H1 (cell line): Measurements from ENCODE around the gene SSR1. TPM values are rescaled to one million over a fixed set of nuclear protein-coding genes. Genes with fewer than 3 reads are reported as not detected.

Experiments
- CTCF ChIA-PET: fragments of 300-600 bp; sonication (Branson Sonifier 250); formaldehyde crosslinking; loops from one replicate; lab custom pipeline; 2021; ENCODE audit not compliant: partially characterized antibody; lab: Charles Lee
- POLR2A ChIA-PET: fragments of 300-600 bp; sonication (Branson Sonifier 250); formaldehyde crosslinking; loops from one replicate; lab custom pipeline; 2021; ENCODE audit warnings: inconsistent platforms; ENCODE audit not compliant: partially characterized antibody; lab: Charles Lee
- DNase-seq, 2 experiments: peaks; one replicate each; pipeline versions ENCODE4 v3.0.0 to v3.0.0-alpha.2; 2010 to 2022; ENCODE audit warnings: low spot score in 2 of 2, low read depth in 1 of 2, mixed read lengths in 1 of 2
- FAIRE-seq: peaks from 2 replicates; lab custom pipeline; 2011; peaks lifted over from hg19 to GRCh38; lab: Jason Lieb, UNC
- H2AFZ ChIP-seq: 2 replicates; pipeline ENCODE4 v1.8.1; 2012; ENCODE audit warnings: low read length, inconsistent platforms
- H2AK5ac ChIP-seq: 2 replicates; pipeline ENCODE4 v1.6.1; 2013; ENCODE audit warnings: low read depth, low read length
- H2BK120ac ChIP-seq: replicated peaks from 2 replicates; pipeline ENCODE3; 2013; ENCODE audit warnings: low read depth, low read length, inconsistent platforms
- H2BK12ac ChIP-seq: 2 replicates; pipeline ENCODE4 v1.6.1; 2013; ENCODE audit warnings: low read depth, low read length
- H2BK15ac ChIP-seq: 2 replicates; pipeline ENCODE4 v1.6.1; 2013; ENCODE audit warnings: low read length
- H2BK20ac ChIP-seq: 2 replicates; pipeline ENCODE4 v1.6.1; 2013; ENCODE audit warnings: low read length
- H2BK5ac ChIP-seq: 2 replicates; pipeline ENCODE4 v1.6.1; 2013; ENCODE audit warnings: low read depth, low read length
- H3K14ac ChIP-seq: 2 replicates; pipeline ENCODE4 v1.6.1; 2013; ENCODE audit warnings: inconsistent platforms; ENCODE audit not compliant: insufficient read length
- H3K18ac ChIP-seq: 2 replicates; pipeline ENCODE4 v1.6.1; 2013; ENCODE audit warnings: low read length; ENCODE audit errors: extremely low read depth
- H3K23ac ChIP-seq: 2 replicates; pipeline ENCODE4 v1.6.1; 2013; ENCODE audit warnings: inconsistent platforms; ENCODE audit not compliant: insufficient read length
- H3K23me2 ChIP-seq: 2 replicates; pipeline ENCODE4 v1.6.1; 2013; ENCODE audit warnings: low read depth, low read length
- H3K27ac ChIP-seq: 2 replicates; pipeline ENCODE4 v1.6.1; 2011; ENCODE audit warnings: low read depth, low read length, inconsistent platforms
- H3K27me3 ChIP-seq, 4 experiments: replicated peaks in 1 of 4; 1 replicate in 1 of 4; 2 replicates in 3 of 4; pipeline versions ENCODE4 v1.6.1 to v1.8.1; 2011 to 2013; ENCODE audit warnings: low read length in 3 of 4, mild to moderate bottlenecking in 3 of 4, inconsistent platforms in 2 of 4, mixed read lengths in 2 of 4, moderate library complexity in 1 of 4; ENCODE audit not compliant: control insufficient read depth in 3 of 4, insufficient read depth in 3 of 4; ENCODE audit errors: extremely low read depth in 1 of 4
- H3K36me3 ChIP-seq, 4 experiments: 2 replicates each; pipeline versions ENCODE4 v1.6.1 to v1.8.1; 2011 to 2013; ENCODE audit warnings: mild to moderate bottlenecking in 4 of 4, low read length in 3 of 4, moderate library complexity in 2 of 4, control low read depth in 1 of 4, inconsistent platforms in 1 of 4; ENCODE audit not compliant: insufficient read depth in 4 of 4, control insufficient read depth in 2 of 4
- H3K4ac ChIP-seq: replicated peaks from 2 replicates; pipeline ENCODE3; 2013; ENCODE audit warnings: low read length, low read depth, mixed read lengths, inconsistent platforms; ENCODE audit not compliant: insufficient read length
- H3K4me1 ChIP-seq, 4 experiments: replicated peaks in 1 of 4; 1 replicate in 1 of 4; 2 replicates in 3 of 4; pipeline versions ENCODE4 v1.6.1 to v1.8.1; 2011 to 2013; ENCODE audit warnings: low read length in 3 of 4, inconsistent platforms in 2 of 4, mixed read lengths in 1 of 4; ENCODE audit not compliant: insufficient read depth in 4 of 4, control insufficient read depth in 3 of 4
- H3K4me2 ChIP-seq, 2 experiments: 2 replicates each; pipeline versions ENCODE4 v1.6.1 to v1.8.1; 2011 to 2013; ENCODE audit warnings: low read depth in 2 of 2, low read length in 2 of 2, control low read depth in 1 of 2, inconsistent platforms in 1 of 2, mild to moderate bottlenecking in 1 of 2; ENCODE audit not compliant: insufficient read depth in 1 of 2
- H3K4me3 ChIP-seq, 4 experiments: fragments of 200-600, 300-600 bp in 1 of 4; sonication (generic), shearing (Covaris generic), sonication (Bioruptor Twin) in 1 of 4; 2 replicates each; pipeline versions ENCODE4 v1.5.1 to v1.8.1; 2011 to 2016; ENCODE audit warnings: low read length in 4 of 4, low read depth in 3 of 4, control low read depth in 2 of 4, inconsistent platforms in 2 of 4, mild to moderate bottlenecking in 2 of 4, mixed read lengths in 1 of 4, moderate library complexity in 1 of 4; ENCODE audit not compliant: insufficient read depth in 2 of 4; ENCODE audit errors: extremely low read depth in 1 of 4
- H3K56ac ChIP-seq: replicated peaks from 2 replicates; pipeline ENCODE3; 2013; ENCODE audit warnings: low read depth, mild to moderate bottlenecking, mixed read lengths, low read length, inconsistent platforms; ENCODE audit not compliant: insufficient read length
- H3K79me1 ChIP-seq: 2 replicates; pipeline ENCODE4 v1.6.1; 2013; ENCODE audit warnings: low read depth, low read length, control low read depth
- H3K79me2 ChIP-seq, 2 experiments: 2 replicates each; pipeline versions ENCODE4 v1.6.1 to v1.8.1; 2012 to 2013; ENCODE audit warnings: low read length in 2 of 2, mild to moderate bottlenecking in 2 of 2, inconsistent platforms in 1 of 2; ENCODE audit not compliant: insufficient read depth in 2 of 2, control insufficient read depth in 1 of 2
- H3K9ac ChIP-seq, 4 experiments: replicated peaks in 1 of 4; 1 replicate in 1 of 4; 2 replicates in 3 of 4; pipeline versions ENCODE4 v1.6.1 to v1.8.1; 2011 to 2013; ENCODE audit warnings: low read depth in 3 of 4, low read length in 3 of 4, control low read depth in 2 of 4, mild to moderate bottlenecking in 2 of 4, moderate library complexity in 2 of 4, inconsistent platforms in 1 of 4; ENCODE audit errors: extremely low read depth in 1 of 4
- H3K9me3 ChIP-seq, 2 experiments: 2 replicates each; pipeline versions ENCODE4 v1.6.1 to v1.8.1; 2012 to 2013; ENCODE audit warnings: mild to moderate bottlenecking in 2 of 2, moderate library complexity in 2 of 2, control low read depth in 1 of 2, inconsistent platforms in 1 of 2, low read depth in 1 of 2, low read length in 1 of 2, mixed read lengths in 1 of 2; ENCODE audit not compliant: insufficient read depth in 2 of 2
- H4K20me1 ChIP-seq, 2 experiments: replicated peaks in 1 of 2; 2 replicates each; pipeline versions ENCODE3 to v1.8.1; 2011 to 2013; ENCODE audit warnings: inconsistent platforms in 2 of 2, low read length in 2 of 2, mild to moderate bottlenecking in 1 of 2; ENCODE audit not compliant: insufficient read depth in 2 of 2, control insufficient read depth in 1 of 2
- H4K5ac ChIP-seq: 2 replicates; pipeline ENCODE4 v1.6.1; 2013; ENCODE audit warnings: low read length, low read depth, mixed read lengths, inconsistent platforms; ENCODE audit not compliant: insufficient read length
- H4K8ac ChIP-seq: 2 replicates; pipeline ENCODE4 v1.8.0; 2013; ENCODE audit warnings: mild to moderate bottlenecking, moderate library complexity, low read length, inconsistent platforms; ENCODE audit not compliant: insufficient read depth; ENCODE audit errors: extremely low read depth
- H4K91ac ChIP-seq: replicated peaks from 2 replicates; pipeline ENCODE3; 2013; ENCODE audit warnings: low read length, mixed read lengths, inconsistent platforms; ENCODE audit not compliant: insufficient read length
- CHD1 ChIP-seq: IDR thresholded peaks from 2 replicates; pipeline ENCODE4 v1.6.1; 2012; ENCODE audit warnings: low read depth, low read length, improper control_type of control experiment
- CREB1 ChIP-seq: IDR thresholded peaks from 2 replicates; pipeline ENCODE4 v1.6.1; 2012; ENCODE audit warnings: inconsistent platforms
- JUND ChIP-seq: IDR thresholded peaks from 2 replicates; pipeline ENCODE4 v1.6.1; 2011; ENCODE audit warnings: mild to moderate bottlenecking, improper control_type of control experiment, low read length
- KDM4A ChIP-seq: IDR thresholded peaks from one replicate; pipeline ENCODE4 v1.7.1; 2012; ENCODE audit warnings: low read depth, mild to moderate bottlenecking, moderate library complexity, low read length, inconsistent platforms; ENCODE audit not compliant: severe bottlenecking
- NANOG ChIP-seq: IDR thresholded peaks from 2 replicates; pipeline ENCODE4 v1.6.1; 2011; ENCODE audit warnings: low read length, low read depth, mild to moderate bottlenecking, inconsistent platforms; ENCODE audit not compliant: insufficient read depth, poor library complexity, severe bottlenecking
- POU5F1 ChIP-seq: IDR thresholded peaks from 2 replicates; pipeline ENCODE4 v1.6.1; 2011; ENCODE audit warnings: low read depth, mild to moderate bottlenecking, low read length, moderate library complexity
- WGBS, 2 experiments: shearing (Covaris generic) in 1 of 2; methylation state at CpG; one replicate each; pipeline versions ENCODE4 v1.1.6 to v1.1.7; 2013 to 2015; ENCODE audit warnings: low lambda C conversion rate in 2 of 2, mixed read lengths in 2 of 2, inconsistent platforms in 1 of 2, low coverage in 1 of 2, missing lambda C conversion rate in 1 of 2; ENCODE audit not compliant: insufficient replicate concordance in 2 of 2, insufficient coverage in 1 of 2, insufficient read length in 1 of 2; ENCODE audit errors: extremely low coverage in 1 of 2, missing lambda C conversion rate in 1 of 2; 5-methylcytosine and 5-hydroxymethylcytosine counted together
- polyA plus RNA-seq, 7 experiments: library from polyadenylated mRNA; depleted of rRNA in 3 of 7; stranded (reverse) in 5 of 7; unstranded in 2 of 7; fragments of >200 nt in 5 of 7; fragments of 200-250 nt in 2 of 7; gene quantifications; 1 replicate in 5 of 7; 2 replicates in 1 of 7; 4 replicates in 1 of 7; pipeline versions ENCODE4 v1.2.1 to v1.2.3, GENCODE V29; 2011 to 2013; ENCODE audit warnings: missing spikeins in 2 of 7, mixed read lengths in 2 of 7
- total RNA-seq: library from RNA; stranded (reverse); fragmentation: NEBNext Ultra II Directional; extraction: Animal tissue kit (Norgen Biotek cat#: 25700); gene quantifications from 2 replicates; pipeline ENCODE4 v1.2.1, GENCODE V29; 2021
- TF ChIP-seq, protein P1 (sequence below): IDR thresholded peaks from 2 replicates; pipeline ENCODE4 v1.6.1; 2011; ENCODE audit warnings: low read length, improper control_type of control experiment

The SSR1 gene
- total and polyA plus RNA-seq, 2 of the 8 experiments (the other 6 are each of a cell fraction or from before 2014, with no cell fraction given): 26.6 to 117 TPM

DNA sequence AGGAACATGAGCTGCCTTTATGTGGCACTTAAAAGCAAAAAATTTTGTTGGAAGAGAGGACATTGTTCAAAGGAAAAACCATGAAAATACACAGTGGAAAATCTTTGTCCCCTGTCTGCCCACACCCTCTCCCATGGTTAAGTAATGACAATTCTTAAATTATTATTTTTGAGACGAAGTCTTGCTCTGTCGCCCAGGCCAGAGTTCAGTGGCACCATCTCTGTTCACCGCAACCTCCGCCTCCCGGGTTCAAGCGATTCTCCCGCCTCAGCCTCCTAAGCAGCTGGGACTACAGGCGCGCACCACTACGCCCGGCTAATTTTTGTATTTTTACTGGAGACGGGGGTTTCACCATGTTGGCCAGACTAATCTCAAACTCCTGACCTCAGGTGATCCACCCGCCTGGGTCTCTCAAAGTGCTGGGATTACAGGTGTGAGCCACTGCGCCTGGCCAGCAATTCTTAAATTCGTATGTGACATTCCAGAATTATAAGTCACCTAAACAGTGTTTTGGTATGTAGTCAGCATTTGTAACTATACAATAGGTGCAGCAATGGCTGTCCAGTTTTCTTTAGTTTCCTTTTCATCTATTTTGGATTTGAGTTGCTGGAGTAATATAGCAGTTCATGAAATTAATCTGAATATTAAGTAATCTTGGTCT is 636 bp upstream of the SSR1 start:
- no peak overlapping the region; the same call in 1 of the 2 replicates for H4K8ac ChIP-seq
- no peak overlapping the region for H3K14ac ChIP-seq
- H3K18ac ChIP-seq: no peak overlapping the region
- ChIA-PET POLR2A (interaction anchor here (0.8 to 1.3 kb wide), 2 partner anchors 10 to 22 kb away, joined by 3 read pairs; no protein-coding TSS in a partner anchor), CTCF (interaction anchor here (0.6 to 1.9 kb wide), 5 partner anchors 9 to 256 kb away, joined by 3 to 5 read pairs (median 3); no protein-coding TSS in a partner anchor)
- H3K27ac ChIP-seq: no peak overlapping the region
- H3K9ac ChIP-seq: peak overlapping the region in 3 of 4 experiments; percentile 27 to 77 (median 61); a peak in 4 of 7 replicates
- H4K91ac ChIP-seq: no peak overlapping the region
- DNase-seq (no peak), FAIRE-seq (no peak)
- H3K4me3 ChIP-seq: peak overlapping the region; percentile 2 to 84 (median 49); a peak in 6 of 8 replicates
- peaks cover 4 to 14% (median 10%) of the 10 kb centered on the region in 4 experiments for H3K36me3 ChIP-seq
- peak overlapping the region; percentile 85; the same call in 1 of the 2 replicates for H2AFZ ChIP-seq
- no peak overlapping the region for H2BK20ac ChIP-seq
- H3K4me2 ChIP-seq: peak overlapping the region; percentile 61 to 79
- H2BK5ac ChIP-seq: no peak overlapping the region
- peaks cover 0 to 6% of the 10 kb centered on the region in 2 experiments for H4K20me1 ChIP-seq
- H3K27me3 ChIP-seq: no peaks in the 10 kb centered on the region
- peak overlapping the region; percentile 63 for H3K4ac ChIP-seq
- H3K23ac ChIP-seq: no peak overlapping the region
- TF ChIP-seq POU5F1: no peak
- TF ChIP-seq KDM4A: no peak
- no peak for TF ChIP-seq NANOG
- no peak for TF ChIP-seq CHD1
- TF ChIP-seq, protein P1, sequence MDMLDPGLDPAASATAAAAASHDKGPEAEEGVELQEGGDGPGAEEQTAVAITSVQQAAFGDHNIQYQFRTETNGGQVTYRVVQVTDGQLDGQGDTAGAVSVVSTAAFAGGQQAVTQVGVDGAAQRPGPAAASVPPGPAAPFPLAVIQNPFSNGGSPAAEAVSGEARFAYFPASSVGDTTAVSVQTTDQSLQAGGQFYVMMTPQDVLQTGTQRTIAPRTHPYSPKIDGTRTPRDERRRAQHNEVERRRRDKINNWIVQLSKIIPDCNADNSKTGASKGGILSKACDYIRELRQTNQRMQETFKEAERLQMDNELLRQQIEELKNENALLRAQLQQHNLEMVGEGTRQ: no peak
- no peak for TF ChIP-seq JUND
- no peak for TF ChIP-seq CREB1
- no peak overlapping the region for H2BK15ac ChIP-seq
- WGBS, 2 experiments: 84% methylated on average over 15 of the region's 15 CpGs; no CpG with 5 or more reads in 1 of the 2 experiments
- peaks cover 0 to 30% of the 10 kb centered on the region in 2 experiments; a peak in 3 of 4 replicates for H3K79me2 ChIP-seq
- H3K9me3 ChIP-seq: no peaks in the 10 kb centered on the region
- H2BK12ac ChIP-seq: no peak overlapping the region
- peaks cover 4% of the 10 kb centered on the region; the same call in 1 of the 2 replicates for H3K23me2 ChIP-seq
- no peak overlapping the region for H3K56ac ChIP-seq
- no peaks in the 10 kb centered on the region; a peak in 1 of 7 replicates for H3K4me1 ChIP-seq
- no peaks in the 10 kb centered on the region for H3K79me1 ChIP-seq
- H2AK5ac ChIP-seq: no peak overlapping the region
- H4K5ac ChIP-seq: peak overlapping the region; percentile 89
- peak overlapping the region; percentile 10 for H2BK120ac ChIP-seq
